DND-41 (cell line): ENCODE measurements around the gene SCN8A.

ENCODE experiments used
- ATAC-seq: fragments of 200-7000 bp; cut with Tn5 transposase; 3 replicates; pipeline ENCODE4 v1.9.1; 2021; ENCODE audit warnings: low read depth; ENCODE audit not compliant: insufficient read depth
- DNase-seq: peaks from one replicate; pipeline ENCODE4 v3.0.0-alpha.2; 2020
- H2AFZ ChIP-seq: 2 replicates; pipeline ENCODE4 v1.6.0; 2012; ENCODE audit warnings: low read depth, low read length
- H3K27ac ChIP-seq: 2 replicates; pipeline ENCODE4 v1.5.1; 2012; ENCODE audit warnings: low read length, inconsistent platforms
- H3K27me3 ChIP-seq: fragments of 200-600 bp; sonication (generic); 2 replicates; pipeline ENCODE4 v1.6.0; 2012; ENCODE audit warnings: low read length, mild to moderate bottlenecking, inconsistent platforms; ENCODE audit not compliant: insufficient read depth, poor library complexity
- H3K36me3 ChIP-seq: 2 replicates; pipeline ENCODE4 v1.5.1; 2012; ENCODE audit warnings: low read length, inconsistent platforms; ENCODE audit not compliant: insufficient read depth
- H3K4me1 ChIP-seq: 2 replicates; pipeline ENCODE4 v1.5.1; 2012; ENCODE audit warnings: mild to moderate bottlenecking, low read length; ENCODE audit not compliant: insufficient read depth
- H3K4me2 ChIP-seq: 2 replicates; pipeline ENCODE4 v1.6.0; 2012; ENCODE audit warnings: mild to moderate bottlenecking, moderate library complexity, low read length, inconsistent platforms; ENCODE audit not compliant: insufficient read depth
- H3K4me3 ChIP-seq, 2 experiments: fragments of 200-600 bp in 1 of 2; shearing (Covaris generic) in 1 of 2; 2 replicates each; pipeline ENCODE4 v1.5.1; 2012 to 2016; ENCODE audit warnings: inconsistent platforms in 2 of 2, low read length in 2 of 2, mild to moderate bottlenecking in 2 of 2, low read depth in 1 of 2, moderate library complexity in 1 of 2
- H3K79me2 ChIP-seq: 2 replicates; pipeline ENCODE4 v1.6.0; 2012; ENCODE audit warnings: low read length, inconsistent platforms; ENCODE audit not compliant: insufficient read depth
- H3K9ac ChIP-seq: 2 replicates; pipeline ENCODE4 v1.6.0; 2012; ENCODE audit warnings: low read depth, mild to moderate bottlenecking, inconsistent platforms, low read length, moderate library complexity
- H3K9me3 ChIP-seq: 2 replicates; pipeline ENCODE4 v1.5.1; 2012; ENCODE audit warnings: low read length, moderate library complexity, mild to moderate bottlenecking, inconsistent platforms; ENCODE audit not compliant: insufficient read depth, severe bottlenecking
- H4K20me1 ChIP-seq: 2 replicates; pipeline ENCODE4 v1.6.0; 2012; ENCODE audit warnings: low read length; ENCODE audit not compliant: insufficient read depth
- EZH2 ChIP-seq: IDR thresholded peaks from 3 replicates; pipeline ENCODE4 v1.6.1; 2012; ENCODE audit warnings: borderline replicate concordance, low read depth, mild to moderate bottlenecking, moderate library complexity, low read length, inconsistent platforms; ENCODE audit not compliant: severe bottlenecking
- TF ChIP-seq, protein P1 (sequence below): IDR thresholded peaks from 2 replicates; pipeline ENCODE4 v1.5.1; 2012; ENCODE audit warnings: borderline replicate concordance, low read length, moderate library complexity, mild to moderate bottlenecking; ENCODE audit not compliant: poor library complexity, severe bottlenecking; ENCODE audit errors: extremely low read depth

SCN8A gene

DNA sequence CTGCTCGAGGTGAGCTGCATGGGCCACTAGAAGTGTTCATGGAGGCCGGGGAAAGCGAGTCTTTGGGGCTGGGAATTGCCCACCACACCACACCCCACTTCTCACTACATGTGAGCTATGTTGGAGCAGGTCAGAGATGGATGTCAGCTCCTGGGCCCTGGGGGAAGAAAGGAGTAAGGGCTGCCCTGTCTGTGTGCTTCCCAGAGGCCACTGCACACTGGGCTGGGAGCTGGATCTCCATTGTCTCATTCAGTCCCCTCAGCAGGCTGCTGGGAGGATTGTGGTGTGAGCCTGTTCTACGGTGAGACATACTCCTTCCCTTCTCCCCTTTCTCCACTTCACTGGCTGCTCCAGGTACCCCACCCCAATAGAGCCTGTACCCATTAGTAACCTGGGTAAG is 247.0 kb downstream of the SCN8A start:
- Histone ChIP-seq H2AFZ (no peak overlapping the region), H3K9me3 (no peaks in the 10 kb centered on the region), H4K20me1 (no peaks in the 10 kb centered on the region), H3K4me3 (no peak overlapping the region), H3K27ac (no peak overlapping the region), H3K36me3 (no peaks in the 10 kb centered on the region), H3K4me2 (no peak overlapping the region), H3K4me1 (peaks cover 11% of the 10 kb centered on the region), H3K9ac (no peak overlapping the region), H3K27me3 (peaks cover 4% of the 10 kb centered on the region), H3K79me2 (no peaks in the 10 kb centered on the region)
- no peak for TF ChIP-seq EZH2
- TF ChIP-seq, protein P1, sequence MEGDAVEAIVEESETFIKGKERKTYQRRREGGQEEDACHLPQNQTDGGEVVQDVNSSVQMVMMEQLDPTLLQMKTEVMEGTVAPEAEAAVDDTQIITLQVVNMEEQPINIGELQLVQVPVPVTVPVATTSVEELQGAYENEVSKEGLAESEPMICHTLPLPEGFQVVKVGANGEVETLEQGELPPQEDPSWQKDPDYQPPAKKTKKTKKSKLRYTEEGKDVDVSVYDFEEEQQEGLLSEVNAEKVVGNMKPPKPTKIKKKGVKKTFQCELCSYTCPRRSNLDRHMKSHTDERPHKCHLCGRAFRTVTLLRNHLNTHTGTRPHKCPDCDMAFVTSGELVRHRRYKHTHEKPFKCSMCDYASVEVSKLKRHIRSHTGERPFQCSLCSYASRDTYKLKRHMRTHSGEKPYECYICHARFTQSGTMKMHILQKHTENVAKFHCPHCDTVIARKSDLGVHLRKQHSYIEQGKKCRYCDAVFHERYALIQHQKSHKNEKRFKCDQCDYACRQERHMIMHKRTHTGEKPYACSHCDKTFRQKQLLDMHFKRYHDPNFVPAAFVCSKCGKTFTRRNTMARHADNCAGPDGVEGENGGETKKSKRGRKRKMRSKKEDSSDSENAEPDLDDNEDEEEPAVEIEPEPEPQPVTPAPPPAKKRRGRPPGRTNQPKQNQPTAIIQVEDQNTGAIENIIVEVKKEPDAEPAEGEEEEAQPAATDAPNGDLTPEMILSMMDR, result no peak
- DNase-seq (no peak), ATAC-seq (no peak)

DNA sequence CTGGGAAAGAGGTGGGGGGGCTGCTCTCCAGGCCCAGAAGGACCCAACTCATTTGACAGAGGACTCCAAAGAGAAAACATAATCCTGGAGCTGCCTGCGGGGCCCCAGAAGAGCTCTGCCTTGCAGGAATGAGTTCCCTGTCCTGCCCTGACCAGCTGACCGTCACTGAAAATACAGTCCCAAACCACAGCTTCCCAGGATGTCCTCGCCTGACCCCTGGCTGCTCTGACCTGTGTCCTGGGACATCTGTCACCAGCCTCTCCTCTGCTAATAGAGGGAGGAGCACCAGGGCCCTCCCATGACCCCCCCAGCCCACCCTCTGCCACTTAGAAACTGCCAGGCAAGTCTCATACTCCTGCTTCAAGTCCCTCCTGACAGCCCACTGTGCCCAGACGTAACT is 247.7 kb downstream of the SCN8A start:
- ATAC-seq (no peak), DNase-seq (no peak)
- no peak overlapping the region for H3K9ac ChIP-seq
- no peak overlapping the region for H3K4me2 ChIP-seq
- H3K36me3 ChIP-seq, result no peaks in the 10 kb centered on the region
- H3K27ac ChIP-seq, result no peak overlapping the region
- TF ChIP-seq, protein P1, result no peak
- TF ChIP-seq EZH2, result no peak
- peaks cover 4% of the 10 kb centered on the region for H3K27me3 ChIP-seq
- no peaks in the 10 kb centered on the region for H3K79me2 ChIP-seq
- no peaks in the 10 kb centered on the region for H3K9me3 ChIP-seq
- no peak overlapping the region for H2AFZ ChIP-seq
- H4K20me1 ChIP-seq, result no peaks in the 10 kb centered on the region
- H3K4me3 ChIP-seq, result no peak overlapping the region
- H3K4me1 ChIP-seq, result peaks cover 4% of the 10 kb centered on the region

DNA sequence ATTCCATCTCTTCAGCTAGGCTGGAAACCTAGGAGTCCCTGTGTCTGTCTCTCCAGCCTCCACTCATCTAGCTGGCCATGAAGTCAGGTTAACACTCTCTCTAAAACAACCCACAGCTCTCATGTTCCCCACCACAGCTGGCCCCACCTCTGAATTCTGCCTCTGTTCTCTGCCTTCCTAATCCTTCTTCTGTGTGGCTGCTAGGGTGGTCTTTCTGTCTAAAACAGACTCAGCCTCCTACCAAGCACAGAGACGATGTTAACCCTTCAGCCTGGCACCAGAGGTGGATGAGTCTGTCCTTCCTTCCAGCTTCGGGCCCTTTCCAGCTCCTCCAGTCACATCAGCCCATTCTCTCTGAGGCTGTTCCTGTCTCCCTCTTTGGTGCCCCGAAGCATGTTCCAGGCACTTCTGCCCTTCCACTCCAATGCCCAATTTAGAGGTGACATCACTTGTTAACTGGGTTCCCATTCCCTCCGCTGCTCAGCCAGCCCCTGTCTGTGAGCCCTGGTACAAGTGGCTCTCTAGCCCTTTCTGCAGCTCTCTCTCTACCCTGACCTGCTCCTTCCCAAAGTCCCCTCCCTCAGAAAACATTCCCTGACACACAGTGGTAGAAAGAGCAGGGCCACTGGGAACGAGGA is 248.4 kb downstream of the SCN8A start:
- TF ChIP-seq EZH2, result no peak
- TF ChIP-seq, protein P1, result no peak

GRCh38 chr12:51840966-51841365 is 249.9 kb downstream of the SCN8A start:
- H2AFZ ChIP-seq, result no peak overlapping the region
- H3K27ac ChIP-seq, result no peak overlapping the region
- TF ChIP-seq EZH2, result no peak
- TF ChIP-seq, protein P1, result no peak
- no peak overlapping the region for H3K9ac ChIP-seq
- H3K4me3 ChIP-seq, result no peak overlapping the region
- H3K27me3 ChIP-seq, result peaks cover 4% of the 10 kb centered on the region
- H3K4me1 ChIP-seq, result no peaks in the 10 kb centered on the region
- H4K20me1 ChIP-seq, result no peaks in the 10 kb centered on the region
- DNase-seq (no peak), ATAC-seq (no peak)
- no peaks in the 10 kb centered on the region for H3K36me3 ChIP-seq
- H3K9me3 ChIP-seq, result no peaks in the 10 kb centered on the region
- H3K79me2 ChIP-seq, result no peaks in the 10 kb centered on the region
- H3K4me2 ChIP-seq, result no peak overlapping the region

More for the DNA sequence above, 248.4 kb downstream of the SCN8A start:
- no peak overlapping the region for H3K4me3 ChIP-seq
- 0 out of 3 replicates have a peak, but pooled peaks have one; percentile 34 for ATAC-seq
- no peak overlapping the region for H3K27ac ChIP-seq
- peaks cover 4% of the 10 kb centered on the region for H3K27me3 ChIP-seq
- no peak overlapping the region for H3K9ac ChIP-seq
- H3K79me2 ChIP-seq, result no peaks in the 10 kb centered on the region
- H3K36me3 ChIP-seq, result no peaks in the 10 kb centered on the region
- no peaks in the 10 kb centered on the region for H3K9me3 ChIP-seq
- no peak overlapping the region for H2AFZ ChIP-seq
- H3K4me1 ChIP-seq, result no peaks in the 10 kb centered on the region
- no peak overlapping the region for H3K4me2 ChIP-seq
- H4K20me1 ChIP-seq, result no peaks in the 10 kb centered on the region
- DNase-seq, result no peak
